Common myeloid progenitor, CD34-positive (primary cell): Measurements from ENCODE around the gene NAPA.

Source experiments
- CTCF ChIA-PET: fragments of 350-600 bp; sonication (Branson Sonifier 250); formaldehyde crosslinking; loops from one replicate; lab custom pipeline; 2021; ENCODE audit warnings: antibody characterized with exemption; lab: Charles Lee
- POLR2A ChIA-PET: fragments of 350-600 bp; sonication (Branson Sonifier 250); formaldehyde crosslinking; loops from one replicate; lab custom pipeline; 2021; ENCODE audit warnings: antibody characterized with exemption; lab: Charles Lee
- DNase-seq, 3 donors: peaks; one replicate each; pipeline versions ENCODE4 v3.0.0 to v3.0.0-alpha.2; 2013
- H3K27ac ChIP-seq, 2 experiments: 1 replicate in 1 of 2; 2 replicates in 1 of 2; pipeline ENCODE4 v1.7.0; 2013; ENCODE audit warnings: inconsistent platforms in 2 of 2, low read length in 2 of 2, mild to moderate bottlenecking in 2 of 2, low read depth in 1 of 2, moderate library complexity in 1 of 2; ENCODE audit not compliant: severe bottlenecking in 2 of 2, insufficient read depth in 1 of 2, poor library complexity in 1 of 2
- H3K27me3 ChIP-seq, 5 experiments: replicated peaks in 2 of 5; 1 replicate in 3 of 5; 2 replicates in 2 of 5; pipeline versions ENCODE4 v1.6.1 to v1.7.0; 2013; ENCODE audit warnings: low read length in 4 of 5, mild to moderate bottlenecking in 2 of 5, moderate library complexity in 2 of 5, inconsistent platforms in 1 of 5; ENCODE audit not compliant: insufficient read depth in 5 of 5, control insufficient read depth in 4 of 5
- H3K36me3 ChIP-seq, 4 experiments: 1 replicate in 2 of 4; 2 replicates in 2 of 4; pipeline versions ENCODE4 v1.6.1 to v1.7.0; 2013; ENCODE audit warnings: low read length in 3 of 4, control low read depth in 1 of 4, mild to moderate bottlenecking in 1 of 4; ENCODE audit not compliant: control insufficient read depth in 4 of 4, insufficient read depth in 4 of 4
- H3K4me1 ChIP-seq, 4 experiments: 1 replicate in 3 of 4; 2 replicates in 1 of 4; pipeline versions ENCODE4 v1.6.1 to v1.7.1; 2013; ENCODE audit warnings: low read length in 3 of 4, mild to moderate bottlenecking in 3 of 4, control low read depth in 1 of 4, inconsistent platforms in 1 of 4, moderate library complexity in 1 of 4; ENCODE audit not compliant: control insufficient read depth in 4 of 4, insufficient read depth in 4 of 4; ENCODE audit errors: control extremely low read depth in 1 of 4
- H3K4me3 ChIP-seq, 7 experiments: 1 replicate in 4 of 7; 2 replicates in 3 of 7; pipeline versions ENCODE4 v1.5.1 to v1.7.0; 2013; ENCODE audit warnings: mild to moderate bottlenecking in 7 of 7, low read length in 6 of 7, moderate library complexity in 6 of 7, inconsistent platforms in 2 of 7, low read depth in 2 of 7, control low read depth in 1 of 7; ENCODE audit not compliant: insufficient read depth in 4 of 7, control insufficient read depth in 1 of 7; ENCODE audit errors: extremely low read depth in 1 of 7
- H3K9me3 ChIP-seq, 5 experiments: 1 replicate in 4 of 5; 2 replicates in 1 of 5; pipeline versions ENCODE4 v1.6.1 to v1.7.1; 2013; ENCODE audit warnings: low read length in 4 of 5, mild to moderate bottlenecking in 2 of 5, inconsistent platforms in 1 of 5, low read depth in 1 of 5, moderate library complexity in 1 of 5; ENCODE audit not compliant: control insufficient read depth in 4 of 5, insufficient read depth in 2 of 5; ENCODE audit errors: control extremely low read depth in 1 of 5
- WGBS: methylation state at CpG from one replicate; pipeline ENCODE4 v1.1.5; 2013; ENCODE audit not compliant: insufficient coverage; 5-methylcytosine and 5-hydroxymethylcytosine counted together

Gene NAPA

DNA sequence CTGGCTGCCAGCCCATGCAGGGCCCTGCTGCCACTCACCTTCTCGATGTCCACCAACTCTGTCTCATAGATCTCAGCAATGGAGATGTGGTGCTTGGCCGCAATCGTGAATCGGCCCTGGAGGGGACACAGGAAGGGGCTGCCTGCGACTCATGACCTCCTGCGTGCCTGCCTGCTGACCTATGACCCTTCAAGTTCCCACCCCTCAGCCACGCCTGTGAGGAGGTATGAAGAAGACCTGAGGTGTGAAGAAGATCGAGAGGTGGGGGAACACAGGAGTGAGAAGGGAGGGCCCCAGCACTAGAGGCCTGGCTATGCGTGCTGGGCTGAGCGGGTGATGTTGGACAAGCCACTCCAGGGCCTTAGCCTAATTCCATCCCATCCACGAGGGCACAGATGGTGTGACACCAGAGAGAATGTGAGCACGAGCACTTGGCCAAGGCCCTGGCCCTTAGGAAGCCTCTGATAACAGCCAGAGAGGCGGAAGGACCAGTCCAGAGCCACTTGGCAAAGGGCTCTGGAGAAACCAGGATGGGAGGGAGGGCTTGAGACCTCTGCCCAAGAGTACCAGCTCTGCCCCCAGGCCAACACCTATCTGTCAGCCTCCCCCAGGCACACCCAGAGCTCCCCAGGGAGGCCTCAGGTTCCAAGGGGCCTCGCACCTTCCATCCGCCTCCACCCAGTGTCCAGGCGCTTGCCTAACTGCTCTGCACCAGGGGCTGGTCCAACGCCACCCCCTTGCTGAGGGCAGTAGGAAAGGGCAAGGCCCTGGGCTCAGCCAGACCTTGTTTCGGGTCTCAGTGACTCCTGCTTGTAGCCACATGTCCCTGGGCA is 21.3 kb downstream of the NAPA start:
- POLR2A ChIA-PET: no interaction called here
- Histone ChIP-seq H3K36me3 (peaks cover 2 to 85% (median 35%) of the 10 kb centered on the region in 4 experiments), H3K27ac (no peak overlapping the region), H3K9me3 (no peaks in the 10 kb centered on the region), H3K27me3 (no peaks in the 10 kb centered on the region), H3K4me1 (peaks cover 4 to 68% (median 61%) of the 10 kb centered on the region in 4 experiments), H3K4me3 (no peak overlapping the region)
- CTCF ChIA-PET: interaction anchor here (1.5 to 2.8 kb wide), 2 partner anchors 10 to 55 kb away, joined by 4 to 12 read pairs; partner anchors contain the start of gene KPTN
- no peak for DNase-seq
- 98% methylated on average over 17 of the region's 18 CpGs for WGBS

GRCh38 chr19:47492571-47493377 is 22.1 kb downstream of the NAPA start:
- ChIA-PET POLR2A (interaction anchor here (0.7 to 1.2 kb wide), 2 partner anchors 11 to 22 kb away, joined by 3 to 5 read pairs; partner anchors contain the start of gene NAPA), CTCF (interaction anchor here (1.3 to 1.6 kb wide), 2 partner anchors 23 to 206 kb away, joined by 3 to 6 read pairs; partner anchors contain the start of gene NAPA)
- Histone ChIP-seq H3K27ac (peak overlapping the region in 1 of 2 experiments; percentile 5), H3K36me3 (peaks cover 2 to 81% (median 30%) of the 10 kb centered on the region in 4 experiments), H3K27me3 (no peaks in the 10 kb centered on the region), H3K9me3 (no peaks in the 10 kb centered on the region), H3K4me3 (no peak overlapping the region), H3K4me1 (peaks cover 4 to 75% (median 68%) of the 10 kb centered on the region in 4 experiments)
- WGBS: 47% methylated on average over 16 of the region's 23 CpGs
- no peak for DNase-seq

GRCh38 chr19:47492137-47492533 is 22.7 kb downstream of the NAPA start:
- peak overlapping the region in 1 of 2 experiments; percentile 5 for H3K27ac ChIP-seq
- H3K4me1 ChIP-seq: peaks cover 4 to 79% (median 73%) of the 10 kb centered on the region in 4 experiments
- ChIA-PET POLR2A (interaction anchor here (0.7 to 1.2 kb wide), 2 partner anchors 10 to 23 kb away, joined by 3 to 5 read pairs; partner anchors contain the start of gene NAPA), CTCF (interaction anchor here (1.2 to 1.6 kb wide), 3 partner anchors 24 to 215 kb away, joined by 3 to 6 read pairs (median 3); partner anchors contain the start of gene NAPA)
- no peaks in the 10 kb centered on the region for H3K27me3 ChIP-seq
- peaks cover 0 to 75% (median 27%) of the 10 kb centered on the region in 4 experiments for H3K36me3 ChIP-seq
- no peak for DNase-seq
- WGBS: 85% methylated on average over 9 of the region's 14 CpGs
- no peaks in the 10 kb centered on the region for H3K9me3 ChIP-seq
- no peak overlapping the region for H3K4me3 ChIP-seq

DNA sequence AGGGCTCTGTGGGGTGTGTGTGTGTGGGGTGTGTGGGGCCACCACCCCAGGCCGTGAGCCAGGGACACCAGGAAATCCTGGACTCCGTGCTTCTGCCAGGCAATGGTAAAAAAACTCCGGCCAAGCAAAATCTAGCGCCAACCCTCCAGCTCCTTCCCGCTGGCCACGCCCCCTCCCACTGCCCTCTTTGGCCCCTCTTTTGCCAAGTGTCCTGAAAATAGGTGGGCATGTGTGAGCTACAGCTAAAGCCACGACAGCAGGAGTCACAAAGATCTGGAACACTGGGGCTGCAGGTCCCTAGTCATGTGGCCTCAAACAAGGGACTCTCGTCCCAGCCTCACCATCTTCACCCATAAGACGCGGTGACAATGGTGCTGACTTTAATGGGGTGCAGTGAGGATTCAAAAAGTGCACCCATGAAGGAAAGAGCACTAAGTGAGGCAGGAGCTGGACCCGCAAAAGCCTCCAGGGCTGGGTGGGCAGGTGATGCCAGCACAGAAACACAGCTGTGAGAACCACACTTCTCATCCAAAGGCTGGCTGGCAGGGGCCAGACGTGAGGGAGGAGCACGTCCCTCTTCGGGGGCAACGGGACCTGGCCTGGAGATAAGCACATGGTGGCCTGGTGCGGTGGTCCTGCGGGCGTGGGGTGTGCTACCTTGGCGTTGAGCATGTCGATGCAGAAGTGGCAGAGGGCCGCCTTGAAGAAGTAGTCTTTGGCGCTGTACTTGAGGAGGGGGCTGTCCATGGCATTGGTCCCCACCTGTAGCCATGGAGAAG is 23.3 kb downstream of the NAPA start:
- no peak overlapping the region for H3K27ac ChIP-seq
- no peaks in the 10 kb centered on the region for H3K9me3 ChIP-seq
- no peak for DNase-seq
- WGBS: 86% methylated on average over 14 of the region's 22 CpGs
- peaks cover 5 to 84% (median 78%) of the 10 kb centered on the region in 4 experiments for H3K4me1 ChIP-seq
- no peak overlapping the region for H3K4me3 ChIP-seq
- ChIA-PET CTCF (interaction anchor here (1.1 to 1.7 kb wide), 5 partner anchors 12 to 215 kb away, joined by 3 to 6 read pairs (median 3); partner anchors contain the start of gene NAPA), POLR2A (interaction anchor here (1.2 kb wide), 1 partner anchor 23 kb away, joined by 3 read pairs; the partner anchor contains the start of gene NAPA)
- no peaks in the 10 kb centered on the region for H3K27me3 ChIP-seq
- H3K36me3 ChIP-seq: peaks cover 0 to 69% (median 25%) of the 10 kb centered on the region in 4 experiments

DNA sequence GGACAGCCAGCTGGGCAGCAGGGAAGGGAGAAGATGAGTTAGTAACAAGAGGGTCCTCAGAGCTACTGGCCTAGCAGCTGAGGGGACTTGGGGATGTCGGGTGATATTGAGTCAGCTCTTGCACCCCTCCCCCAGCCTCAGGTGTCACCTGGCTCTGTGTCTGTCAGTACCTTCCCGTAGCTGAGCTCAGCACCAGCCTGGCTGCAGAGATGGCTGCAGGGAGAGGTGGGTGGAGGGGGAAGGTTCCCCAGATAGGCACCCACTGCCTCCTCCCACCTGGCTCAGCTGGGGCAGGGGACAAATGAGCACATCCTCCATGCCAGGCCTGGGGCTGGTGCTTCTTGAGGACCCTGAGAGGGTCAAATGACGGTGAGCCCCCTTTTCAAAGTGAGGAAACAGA is 24.0 kb downstream of the NAPA start:
- H3K36me3 ChIP-seq: peaks cover 0 to 63% (median 23%) of the 10 kb centered on the region in 4 experiments
- H3K4me3 ChIP-seq: no peak overlapping the region
- POLR2A ChIA-PET: no interaction called here
- peaks cover 6 to 87% (median 83%) of the 10 kb centered on the region in 4 experiments for H3K4me1 ChIP-seq
- no peaks in the 10 kb centered on the region for H3K9me3 ChIP-seq
- CTCF ChIA-PET: interaction anchor here (1.1 to 1.7 kb wide), 4 partner anchors 11 to 216 kb away, joined by 3 to 6 read pairs (median 4); partner anchors contain the start of gene NAPA
- H3K27ac ChIP-seq: no peak overlapping the region
- H3K27me3 ChIP-seq: no peaks in the 10 kb centered on the region
- DNase-seq: no peak
- 80% methylated on average over 3 of the region's 3 CpGs for WGBS

- peaks cover 11 to 87% (median 83%) of the 10 kb centered on the region in 4 experiments for H3K4me1 ChIP-seq
- 92% methylated on average over 2 of the region's 7 CpGs for WGBS
- DNase-seq: peak in 1 of 3 donors; percentile 23
- ChIA-PET POLR2A (no interaction called here), CTCF (interaction anchor here (1.7 to 3.9 kb wide), 2 partner anchors 10 to 19 kb away, joined by 5 to 23 read pairs; no protein-coding TSS in a partner anchor)
- H3K9me3 ChIP-seq: no peaks in the 10 kb centered on the region
- H3K36me3 ChIP-seq: peaks cover 0 to 61% (median 19%) of the 10 kb centered on the region in 4 experiments
- no peak overlapping the region for H3K27ac ChIP-seq
- no peaks in the 10 kb centered on the region for H3K27me3 ChIP-seq
- H3K4me3 ChIP-seq: no peak overlapping the region
Measured at GRCh38 chr19:47490031-47490430, 24.8 kb downstream of the NAPA start.
